Hepatic stellate cell (primary cell): ENCODE measurements around the gene SMURF1.
"Not testable (repeated sequence)": the region's sequence is repeated elsewhere in the genome, so short reads cannot be mapped to it uniquely, and the experiment has no call there.

Experiments
- DNase-seq: peaks from one replicate; pipeline ENCODE4 v3.0.0; 2011; ENCODE audit warnings: low spot score

Gene SMURF1

GRCh38 chr7:99050971-99051370 lies 92.9 kb downstream of the SMURF1 start:
- no peak for DNase-seq

GRCh38 chr7:99047526-99048077 lies 96.3 kb downstream of the SMURF1 start:
- no peak for DNase-seq

DNA sequence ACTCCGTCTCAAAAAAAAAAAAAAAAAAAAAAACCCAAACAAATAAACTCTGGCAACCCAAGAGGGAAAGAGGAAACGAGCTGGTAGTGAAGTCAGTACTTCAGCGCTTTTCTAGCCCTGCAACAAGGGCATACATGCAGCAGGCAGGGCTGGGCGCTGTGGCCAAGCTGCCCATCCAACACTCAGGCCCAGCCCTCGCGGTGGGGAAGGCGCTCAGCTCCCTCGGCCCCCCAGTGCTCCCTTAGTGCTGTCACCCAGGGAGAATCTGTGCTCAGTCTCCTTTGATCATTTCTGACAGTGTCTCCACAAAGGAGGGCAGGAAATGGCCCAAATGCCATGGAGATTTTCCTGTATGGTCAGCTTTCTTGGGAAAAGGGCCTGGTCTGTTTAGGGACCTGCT lies 97.2 kb downstream of the SMURF1 start:
- DNase-seq = no peak

- not testable (repeated sequence) for DNase-seq
Observed at GRCh38 chr7:99046262-99046661, 97.6 kb downstream of the SMURF1 start.

DNA sequence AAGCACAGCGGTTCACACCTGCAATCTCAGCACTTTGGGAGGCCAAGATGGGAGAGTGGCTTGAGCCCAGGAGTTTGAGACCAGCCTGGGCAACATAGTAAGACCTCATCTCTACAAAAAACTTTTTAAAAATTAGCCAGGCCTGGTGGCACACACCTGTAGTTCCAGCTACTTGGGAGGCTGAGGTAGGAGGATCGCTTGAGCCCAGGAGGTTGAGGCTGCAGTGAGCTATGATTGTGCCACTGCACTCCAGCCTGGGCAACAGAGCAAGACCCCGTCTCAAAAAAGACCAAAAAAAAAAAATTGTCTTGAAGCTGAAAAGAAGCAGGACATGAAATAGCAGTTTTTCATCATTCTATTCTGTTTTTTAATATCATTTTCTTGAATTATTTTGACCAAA lies 99.0 kb downstream of the SMURF1 start:
- DNase-seq = not testable (repeated sequence)

DNA sequence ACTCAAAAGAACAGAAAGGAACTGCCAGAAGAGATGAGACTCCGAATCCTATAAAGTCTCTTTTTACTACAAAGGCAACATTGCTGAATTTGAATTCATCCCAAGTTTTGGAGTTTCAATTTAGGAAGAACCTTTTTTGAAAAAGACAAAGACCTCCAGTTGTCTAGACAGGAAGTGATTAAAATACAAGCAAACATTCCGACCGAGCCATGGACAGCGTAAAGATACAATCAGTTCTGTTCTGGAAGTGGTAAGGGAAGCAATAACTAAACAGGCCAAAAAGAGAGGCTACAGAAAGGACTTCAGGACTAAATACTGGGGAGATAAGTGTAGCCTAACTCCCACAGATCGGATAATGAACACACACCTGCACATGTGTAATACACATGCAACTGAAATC lies 101.0 kb downstream of the SMURF1 start:
- no peak for DNase-seq

DNA sequence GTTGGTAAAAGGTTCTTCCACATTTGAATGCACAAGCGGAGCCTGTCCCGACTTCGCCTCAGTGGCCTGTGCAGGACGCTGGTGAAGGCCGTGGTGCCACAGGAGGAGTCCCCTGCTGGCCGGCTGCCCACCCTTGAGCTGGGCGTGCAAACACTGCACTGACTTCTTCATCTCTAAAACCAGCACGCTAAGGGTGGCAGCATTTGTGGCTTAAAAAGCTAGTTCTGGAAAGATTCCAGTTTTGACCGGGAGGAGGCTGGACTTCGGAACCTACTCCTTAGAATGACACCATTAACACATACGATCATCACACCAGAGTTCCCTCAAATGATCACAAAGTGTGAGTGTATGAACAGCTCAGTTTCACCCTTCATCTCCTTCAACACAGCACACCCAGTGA lies 102.4 kb downstream of the SMURF1 start:
- no peak for DNase-seq

DNA sequence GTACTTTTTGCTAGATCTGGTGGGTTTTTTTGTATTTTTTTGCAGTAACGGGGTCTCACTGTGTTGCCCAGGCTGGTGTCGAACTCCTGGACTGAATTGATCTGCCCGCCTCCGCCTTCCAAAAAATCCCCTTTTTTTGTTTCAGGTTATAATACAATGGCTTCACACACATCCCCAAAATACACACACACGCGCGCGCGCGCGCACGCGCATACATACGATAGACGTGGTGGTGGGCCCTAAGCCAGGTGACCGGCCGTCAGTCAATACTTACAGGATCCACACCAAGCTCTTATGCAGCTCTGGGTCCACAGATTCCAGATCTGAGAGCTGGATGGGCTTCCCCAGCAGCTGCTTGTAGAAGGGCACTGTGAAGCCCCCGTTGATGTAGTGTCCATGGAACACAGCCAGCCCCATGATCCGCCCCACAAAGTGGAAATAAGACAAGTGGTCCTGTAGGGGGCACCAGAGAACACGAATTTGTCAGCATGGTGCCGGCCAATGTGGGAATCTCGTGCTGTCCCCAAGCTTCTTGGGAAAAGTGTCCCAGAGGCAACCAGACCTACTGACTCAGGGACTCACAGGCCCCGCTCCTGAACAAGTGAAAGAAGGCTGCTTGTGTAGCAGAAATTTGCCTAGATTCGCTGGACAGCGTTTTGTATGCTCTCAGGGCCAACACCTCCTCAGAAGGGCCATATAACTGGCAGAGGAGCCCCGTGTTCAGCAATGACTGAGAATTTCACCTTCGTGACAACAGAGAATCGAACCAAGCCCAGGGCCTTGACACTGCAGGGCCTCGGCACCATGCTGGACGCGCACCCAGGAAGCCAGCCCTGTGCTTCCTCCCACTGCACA lies 103.6 kb downstream of the SMURF1 start:
- peak; percentile 96 for DNase-seq

- no peak for DNase-seq
Observed at GRCh38 chr7:99039384-99039891, 104.5 kb downstream of the SMURF1 start.

DNA sequence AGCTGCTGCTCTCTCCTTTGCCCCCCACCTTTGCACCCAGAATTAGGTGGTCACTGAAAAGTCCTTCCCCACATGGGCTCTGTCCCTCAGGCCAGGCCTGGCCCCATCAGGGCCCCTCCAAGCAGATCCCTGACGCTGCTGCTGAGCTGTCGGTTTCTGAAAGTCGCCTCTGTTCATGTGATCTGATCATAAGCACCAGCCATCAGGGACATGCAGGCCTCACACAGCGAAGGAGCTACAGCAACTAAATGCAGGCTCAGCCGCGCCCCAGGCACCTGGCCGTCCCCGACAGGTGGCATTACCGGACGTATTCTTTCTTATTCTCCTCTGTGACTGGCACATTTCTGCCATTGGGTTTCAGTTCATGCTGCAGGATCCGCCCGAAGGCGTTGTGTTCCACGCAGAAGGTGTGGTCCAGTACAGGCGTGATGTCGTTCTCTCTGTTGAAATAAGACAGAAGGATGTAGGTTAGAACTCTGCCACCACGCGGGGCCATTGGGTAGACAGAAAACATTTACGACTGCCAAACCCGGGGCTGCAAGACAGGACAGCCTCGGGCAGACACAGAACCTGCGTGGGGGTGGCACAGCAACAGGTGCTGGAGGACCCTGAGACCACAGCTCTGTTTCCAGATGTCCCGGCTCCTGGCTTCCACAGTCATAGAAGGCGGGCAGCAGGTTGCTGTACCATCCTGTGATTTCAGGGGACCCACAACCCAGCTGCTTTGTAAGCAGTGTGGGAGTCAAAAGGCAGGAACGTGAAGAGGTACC lies 105.6 kb downstream of the SMURF1 start:
- DNase-seq = no peak

DNA sequence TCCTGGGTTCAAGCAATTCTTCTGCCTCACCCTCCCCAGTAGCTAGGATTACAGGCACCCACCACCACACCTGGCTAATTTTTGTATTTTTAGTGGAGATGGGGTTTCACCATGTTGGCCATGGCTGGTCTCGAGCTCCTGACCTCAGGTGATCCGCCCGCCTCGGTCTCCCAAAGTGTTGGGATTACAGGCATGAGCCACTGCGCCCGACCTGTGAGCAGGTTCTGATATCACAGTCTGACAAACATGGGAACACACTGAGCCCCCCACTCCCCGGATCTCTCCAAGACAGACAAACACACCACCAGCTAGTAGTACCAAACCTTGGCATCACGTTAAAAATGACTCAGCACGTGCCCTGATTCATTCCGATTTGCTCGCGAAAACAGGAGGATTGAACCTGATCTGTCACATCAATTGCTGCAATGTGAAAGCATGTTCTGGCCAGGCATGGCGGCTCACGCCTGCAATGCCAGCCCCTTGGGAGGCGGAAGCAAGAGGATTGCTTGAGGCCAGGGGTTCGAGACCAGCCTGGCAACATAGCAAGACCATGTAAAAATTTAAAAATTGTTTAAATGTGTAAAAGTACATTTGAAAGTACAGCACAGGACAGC lies 106.5 kb downstream of the SMURF1 start:
- DNase-seq = no peak

GRCh38 chr7:99036546-99037111 lies 107.3 kb downstream of the SMURF1 start:
- no peak for DNase-seq

- DNase-seq = no peak
Observed at GRCh38 chr7:99035723-99036545, 108.0 kb downstream of the SMURF1 start.

DNA sequence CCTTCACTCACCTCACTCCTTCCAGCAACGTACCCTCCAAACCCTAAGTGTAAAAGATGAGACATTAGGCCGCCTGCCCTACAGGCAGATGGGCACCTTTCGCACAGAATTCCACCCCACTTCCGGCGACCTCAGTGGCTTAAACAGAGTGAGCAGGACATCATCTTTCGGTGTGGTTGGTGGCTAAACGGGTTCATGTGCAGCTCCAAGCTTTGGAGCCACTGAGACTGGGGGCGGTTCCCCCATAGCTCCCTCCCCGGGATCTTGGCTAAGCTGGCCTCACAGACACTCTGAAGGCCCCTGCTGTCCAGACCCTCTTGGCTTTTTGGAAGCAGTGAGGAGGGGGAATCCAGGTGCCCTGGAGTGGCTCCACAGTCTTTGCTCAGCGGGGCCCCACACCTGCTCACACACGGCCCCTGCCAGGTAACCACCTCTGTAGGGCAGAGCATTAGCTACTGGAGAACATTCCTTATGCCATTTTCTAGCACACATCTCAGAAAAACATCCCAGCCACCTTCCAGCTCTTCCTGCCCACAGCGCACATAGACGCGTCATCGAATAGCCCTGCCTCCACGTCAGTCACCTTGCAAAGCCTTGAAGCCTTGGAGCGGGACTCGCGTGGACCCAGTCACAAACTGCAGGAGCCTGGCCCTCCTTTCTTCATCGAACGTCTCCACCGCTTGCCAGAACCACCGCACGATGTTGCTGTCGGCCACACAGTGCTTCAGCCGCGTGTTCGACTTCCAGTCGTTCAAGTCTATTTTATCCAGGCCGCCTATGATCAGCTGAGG lies 108.8 kb downstream of the SMURF1 start:
- DNase-seq = no peak

DNA sequence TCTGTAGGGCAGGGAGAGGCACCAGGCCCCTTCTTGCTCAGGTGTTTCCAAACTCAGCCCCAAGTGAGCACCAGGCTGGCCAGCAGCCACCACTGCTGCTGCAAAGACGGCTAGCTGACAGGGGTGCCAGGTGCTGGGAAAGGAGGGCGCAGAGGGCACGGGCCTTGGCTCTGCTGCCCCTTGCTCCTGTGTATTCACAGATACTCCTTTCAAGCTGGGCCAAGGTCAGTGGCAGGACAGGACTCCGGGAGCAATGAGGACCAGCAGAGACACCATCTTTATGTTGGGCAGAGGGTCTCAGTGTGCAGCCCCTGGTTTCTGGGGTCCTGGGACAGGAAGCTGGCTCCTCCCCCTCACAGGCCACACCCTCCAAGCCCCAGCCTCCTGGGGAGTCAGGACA lies 110.1 kb downstream of the SMURF1 start:
- no peak for DNase-seq

DNA sequence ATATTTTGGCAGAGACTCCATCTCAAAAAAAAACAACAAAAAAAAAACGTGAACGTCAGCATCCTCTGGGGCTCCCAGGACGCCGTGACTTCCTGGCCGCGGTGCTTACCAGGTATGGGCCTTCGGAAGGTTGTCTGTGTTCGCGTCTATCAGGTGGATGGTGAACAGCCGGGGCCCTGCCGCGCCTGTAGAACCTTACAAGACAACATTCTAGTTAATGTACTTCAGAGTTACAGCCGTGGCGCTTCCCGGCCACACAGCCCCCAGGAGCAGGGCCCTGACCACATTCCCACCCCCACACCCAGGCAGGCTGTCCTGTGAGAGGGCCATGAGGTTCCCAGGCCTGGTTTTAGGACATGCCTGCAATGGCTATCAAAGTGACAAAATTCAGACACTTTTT lies 111.0 kb downstream of the SMURF1 start:
- no peak for DNase-seq

DNA sequence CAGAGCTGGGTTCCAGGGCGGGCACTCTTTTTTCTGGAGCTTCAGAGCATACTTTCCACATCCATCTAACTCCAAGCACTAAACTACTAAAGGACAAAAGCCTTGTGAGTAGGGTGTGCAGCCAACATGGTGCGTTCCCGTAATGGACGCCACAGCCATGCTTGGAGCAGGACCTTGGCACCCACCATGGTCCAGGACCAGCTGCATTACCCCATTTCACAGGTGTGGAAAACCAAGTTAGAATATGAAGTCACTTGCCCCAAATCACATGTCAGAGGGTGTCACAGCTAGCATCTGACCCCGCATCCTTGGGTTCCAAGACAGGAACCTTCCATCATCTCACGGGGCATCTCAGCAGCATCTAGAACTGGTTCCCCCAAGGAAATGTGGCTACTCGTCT lies 112.4 kb downstream of the SMURF1 start:
- no peak for DNase-seq

DNA sequence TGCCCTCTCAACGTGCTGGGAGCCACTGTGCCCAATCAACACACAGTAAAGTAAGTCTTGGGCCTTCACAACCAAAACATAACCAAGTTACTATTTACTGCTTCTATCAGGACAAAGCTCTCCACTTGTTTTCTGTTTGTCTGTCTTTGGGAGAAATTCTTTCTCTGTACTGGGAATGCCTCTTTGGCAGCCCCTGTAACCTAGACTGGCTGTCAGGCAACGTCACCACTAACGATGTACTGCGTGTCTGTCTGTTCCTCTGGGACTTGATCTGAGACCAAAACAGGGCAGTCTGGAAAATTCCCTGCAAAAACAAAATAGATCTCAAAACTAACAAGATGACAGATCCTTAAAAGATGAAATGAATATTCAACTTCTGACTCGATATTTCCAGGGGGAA lies 113.0 kb downstream of the SMURF1 start:
- peak; percentile 60 for DNase-seq

GRCh38 chr7:99030457-99030856 lies 113.5 kb downstream of the SMURF1 start:
- no peak for DNase-seq
